Measurements from ENCODE around the gene EFCAB11. TPM values are rescaled to one million over a fixed set of nuclear protein-coding genes. Genes with fewer than 3 reads are reported as not detected.

The EFCAB11 gene
- total and polyA plus RNA-seq, 9 of the 15 experiments (the other 6 are each of a cell fraction or from before 2014, with no cell fraction given) = 13.4 to 37.9 (median 17.4) TPM

- TF ChIP-seq, protein P1, sequence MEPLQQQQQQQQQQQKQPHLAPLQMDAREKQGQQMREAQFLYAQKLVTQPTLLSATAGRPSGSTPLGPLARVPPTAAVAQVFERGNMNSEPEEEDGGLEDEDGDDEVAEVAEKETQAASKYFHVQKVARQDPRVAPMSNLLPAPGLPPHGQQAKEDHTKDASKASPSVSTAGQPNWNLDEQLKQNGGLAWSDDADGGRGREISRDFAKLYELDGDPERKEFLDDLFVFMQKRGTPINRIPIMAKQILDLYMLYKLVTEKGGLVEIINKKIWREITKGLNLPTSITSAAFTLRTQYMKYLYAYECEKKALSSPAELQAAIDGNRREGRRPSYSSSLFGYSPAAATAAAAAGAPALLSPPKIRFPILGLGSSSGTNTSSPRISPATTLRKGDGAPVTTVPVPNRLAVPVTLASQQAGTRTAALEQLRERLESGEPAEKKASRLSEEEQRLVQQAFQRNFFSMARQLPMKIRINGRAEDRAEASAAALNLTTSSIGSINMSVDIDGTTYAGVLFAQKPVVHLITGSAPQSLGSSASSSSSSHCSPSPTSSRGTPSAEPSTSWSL (CRISPR knock-in tag; IDR thresholded peaks at IDR 0.05; ENCODE audit: borderline replicate concordance) = no peak
- no peak for TF ChIP-seq CBX8 (IDR thresholded peaks at IDR 0.05; ENCODE audit: borderline replicate concordance, extremely low read depth, low read depth, low read length, poor library complexity, severe bottlenecking)
- no peak for TF ChIP-seq SMAD3 (CRISPR knock-in tag; conservative IDR thresholded peaks at IDR 0.05)
- TF ChIP-seq MTA1 (IDR thresholded peaks at IDR 0.05; ENCODE audit: borderline replicate concordance) = no peak
- TF ChIP-seq LEF1 (IDR thresholded peaks at IDR 0.05) = no peak
- no peak for TF ChIP-seq HMG20B (CRISPR knock-in tag; IDR thresholded peaks at IDR 0.05)
Observed at GRCh38 chr14:89983375-89983774, 28.8 kb upstream of the EFCAB11 start (continued).

- no peak for FAIRE-seq
- POLR2A ChIA-PET = no interaction called here
- CTCF ChIA-PET (ENCODE audit: low intra/inter-chr PET ratio) = no interaction called here
Observed at GRCh38 chr14:89978656-89979055, 24.1 kb upstream of the EFCAB11 start.

More at GRCh38 chr14:89978656-89979055, 24.1 kb upstream of the EFCAB11 start:
- DNase-seq (ENCODE audit: extremely low read depth in 1 of 4, low spot score in 3 of 4) (no peak), ATAC-seq (no peak)
- no peak overlapping the region for H2AFZ ChIP-seq (ENCODE audit: low read depth, low read length)
- H3K36me3 ChIP-seq (ENCODE audit: control insufficient read depth, insufficient read depth, low read length) = peaks cover 60% of the 10 kb centered on the region; the same call in 2 of the 3 replicates
- H3K4me1 ChIP-seq (replicated peaks in 1 of 2; ENCODE audit: control insufficient read depth in 2 of 2, insufficient read depth in 2 of 2, low read length in 2 of 2) = no peaks in the 10 kb centered on the region
- 62% methylated on average over 4 of the region's 4 CpGs for WGBS (ENCODE audit: insufficient coverage, low coverage, missing lambda C conversion rate)
- H4K20me1 ChIP-seq (replicated peaks; ENCODE audit: control insufficient read depth, insufficient read depth, low read length) = no peaks in the 10 kb centered on the region
- intact Hi-C loops (cut with micrococcal nuclease) (no loop called here), in situ Hi-C loops (cut with MboI) (no loop called here)
- H3K9me1 ChIP-seq (ENCODE audit: control insufficient read depth, insufficient read depth, low read length) = no peaks in the 10 kb centered on the region
- no peak overlapping the region for H3K4me2 ChIP-seq (ENCODE audit: insufficient read depth, low read length)
- H3K79me2 ChIP-seq (ENCODE audit: control insufficient read depth, insufficient read depth, low read length) = no peaks in the 10 kb centered on the region
- no peaks in the 10 kb centered on the region for H3K9me3 ChIP-seq (replicated peaks; ENCODE audit: control insufficient read depth, insufficient read depth, low read depth, low read length)
- no peak overlapping the region for H3K27ac ChIP-seq (ENCODE audit: extremely low read depth, low read depth, low read length)
- BruUV-seq (replicated peaks) = no TSS peak
- TF ChIP-seq KLF16 (IDR thresholded peaks at IDR 0.05) (no peak), NR2F6 (CRISPR knock-in tag; IDR thresholded peaks at IDR 0.05) (no peak), USF1 (CRISPR knock-in tag; IDR thresholded peaks at IDR 0.05) (no peak), ZBED1 (IDR thresholded peaks at IDR 0.05) (no peak), HDAC2 (IDR thresholded peaks at IDR 0.05) (no peak), SAP30 (IDR thresholded peaks at IDR 0.05; ENCODE audit: borderline replicate concordance, insufficient read depth, low read depth, low read length, poor library complexity, severe bottlenecking) (no peak), U2AF2 (optimal IDR thresholded peaks at IDR 0.05; ENCODE audit: low read depth, low read length) (no peak), STAT5B (CRISPR knock-in tag; IDR thresholded peaks at IDR 0.05) (no peak), RBBP5 (IDR thresholded peaks at IDR 0.05; ENCODE audit: borderline replicate concordance, insufficient read depth, low read length, poor library complexity, severe bottlenecking) (no peak)
- H3K4me3 ChIP-seq = no peak overlapping the region
- no peak overlapping the region for H3K9ac ChIP-seq (ENCODE audit: insufficient read depth in 1 of 2, low read depth in 2 of 2, low read length in 2 of 2)
- no peaks in the 10 kb centered on the region for H3K27me3 ChIP-seq (ENCODE audit: control insufficient read depth in 2 of 2, insufficient read depth in 2 of 2, low read length in 2 of 2)
